K562 (cell line): ENCODE data around the gene USP7. TPM values are rescaled to one million over a fixed set of nuclear protein-coding genes. Genes with fewer than 3 reads are reported as not detected.
A peak's percentile ranks its signal among the peaks of the same experiment; 100 is the strongest.

Experiments used
- AFF1 ChIP-seq, 2 experiments: fragments of 450-650 bp; IDR thresholded peaks; 2 replicates each; pipeline ENCODE4 v1.6.1; 2018; ENCODE audit warnings: mild to moderate bottlenecking in 2 of 2, low read depth in 1 of 2; ENCODE audit not compliant: partially characterized antibody in 2 of 2
- HNRNPUL1 ChIP-seq: fragments of 200-400 bp; formaldehyde crosslinking; IDR thresholded peaks from 2 replicates; pipeline ENCODE4 v1.6.1; 2017; ENCODE audit warnings: low read length
- KAT2B ChIP-seq: IDR thresholded peaks from one replicate; pipeline ENCODE4 v1.6.1; 2012; ENCODE audit warnings: low read depth, mild to moderate bottlenecking, control low read depth, inconsistent platforms, low read length, moderate library complexity
- MTA3 ChIP-seq: fragments of 450-650 bp; formaldehyde crosslinking; IDR thresholded peaks from 2 replicates; pipeline ENCODE4 v1.6.1; 2017; ENCODE audit warnings: mild to moderate bottlenecking, borderline replicate concordance
- MYNN ChIP-seq, 2 experiments: sonication (generic); formaldehyde crosslinking in 1 of 2; IDR thresholded peaks; 2 replicates each; pipeline versions ENCODE4 v1.5.0 to v1.6.1; 2016 to 2020; ENCODE audit warnings: antibody characterized with exemption in 1 of 2, missing genetic modification reagents in 1 of 2
- NR0B1 ChIP-seq: fragments of 450-650 bp; IDR thresholded peaks from one replicate; pipeline ENCODE4 v1.6.1; 2018; ENCODE audit warnings: mild to moderate bottlenecking, moderate library complexity; ENCODE audit not compliant: partially characterized antibody
- PHB2 ChIP-seq: fragments of 450-650 bp; IDR thresholded peaks from 2 replicates; pipeline ENCODE4 v1.6.1; 2017; ENCODE audit warnings: low read depth
- POLR2A ChIP-seq: fragments of 450-650 bp; conservative IDR thresholded peaks from 2 replicates; pipeline ENCODE4 v1.6.1; 2016
- SMC3 ChIP-seq: conservative IDR thresholded peaks from 2 replicates; pipeline ENCODE4 v1.6.1; 2011; ENCODE audit warnings: low read depth, low read length, improper control_type of control experiment; ENCODE audit not compliant: insufficient read depth
- ZNF407 ChIP-seq: fragments of 450-650 bp; IDR thresholded peaks from 2 replicates; pipeline ENCODE4 v1.6.1; 2016; ENCODE audit warnings: low read depth
- polyA plus RNA-seq, 8 experiments: library from polyadenylated mRNA; depleted of rRNA in 4 of 8; stranded (reverse) in 5 of 8; unstranded in 3 of 8; fragments of >200 nt; fragmentation: Nextera tagmentation in 2 of 8; fragmentation: Illumina TruSeq in 1 of 8; extraction: Ambion mirVana in 2 of 8; extraction: Trizol in 1 of 8; gene quantifications; 2 replicates each; pipeline versions ENCODE4 v1.2.1 to v1.2.3, GENCODE V29; 2011 to 2014; ENCODE audit warnings: inconsistent platforms in 1 of 8, missing spikeins in 1 of 8
- total RNA-seq, 7 experiments: library from RNA; depleted of rRNA in 6 of 7; stranded (reverse); fragments of >200 nt in 6 of 7; fragmentation: Illumina TruSeq in 2 of 7; extraction: Trizol in 2 of 7; gene quantifications; 2 replicates each; pipeline versions ENCODE4 v1.2.1 to v1.2.3, GENCODE V29; 2011 to 2021; ENCODE audit warnings: low replicate concordance in 1 of 7

USP7 gene
- total and polyA plus RNA-seq, 9 of the 15 experiments (the other 6 are each of a cell fraction or from before 2014, with no cell fraction given), result 17.1 to 145 (median 57.9) TPM

DNA sequence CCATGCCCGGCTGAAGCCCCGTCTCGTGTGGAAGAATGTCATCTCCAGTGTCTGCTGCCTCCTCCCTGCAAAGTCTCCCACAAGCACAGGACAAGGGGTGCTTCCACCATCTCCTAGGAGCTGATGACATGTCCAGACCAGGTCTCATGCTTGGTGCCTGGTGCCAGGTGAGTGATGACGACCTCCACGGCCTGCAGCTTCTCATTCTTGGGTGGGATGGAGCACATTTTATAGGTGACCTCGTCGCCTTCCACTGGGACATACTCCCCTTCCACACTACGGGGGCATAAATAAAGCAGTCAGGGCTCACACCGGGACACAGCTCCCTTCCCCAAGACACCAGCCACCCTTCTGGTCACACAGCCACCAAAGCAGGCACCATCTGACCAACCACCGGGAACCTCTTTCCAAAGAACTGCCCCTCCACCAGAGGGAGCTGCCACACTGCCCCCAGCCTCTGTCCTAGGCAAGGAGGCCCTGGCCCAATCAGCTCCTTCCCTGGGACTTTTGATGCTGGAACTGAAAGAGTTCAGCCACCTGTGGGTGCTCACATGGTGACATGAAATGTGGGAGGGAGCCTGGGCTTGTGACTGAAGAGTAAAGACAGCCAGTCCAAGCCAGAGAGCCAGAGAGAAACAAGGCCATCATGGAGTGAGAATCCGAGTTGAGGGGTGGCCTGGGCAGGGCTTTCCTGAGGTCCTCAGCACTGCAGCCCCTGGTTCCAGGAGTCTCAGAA, 108.5 kb downstream of the USP7 start (continued):
- no peak for TF ChIP-seq ZNF407
- TF ChIP-seq SMC3, result 0 out of 2 replicates have a peak, but pooled peaks have one; percentile 8
- TF ChIP-seq POLR2A, result peak; percentile 28
- no peak for TF ChIP-seq NR0B1
- TF ChIP-seq PHB2, result no peak
- TF ChIP-seq MTA3, result peak; percentile 60; the same call in 1 of the 2 replicates
- no peak for TF ChIP-seq KAT2B
- no peak for TF ChIP-seq AFF1 (IDR thresholded peaks at IDR 0.05; ENCODE audit: low read depth in 1 of 2, partially characterized antibody in 2 of 2)
- no peak for TF ChIP-seq MYNN (IDR thresholded peaks at IDR 0.05)
- TF ChIP-seq MYNN (CRISPR knock-in tag; IDR thresholded peaks at IDR 0.05), result no peak
- TF ChIP-seq HNRNPUL1, result no peak
